ENCODE data around the gene TMC4. TPM values are rescaled to one million over a fixed set of nuclear protein-coding genes. Genes with fewer than 3 reads are reported as not detected.

Gene TMC4
- total RNA-seq, 2 donors from 2014 or later = 0.41 to 7.8 TPM

DNA sequence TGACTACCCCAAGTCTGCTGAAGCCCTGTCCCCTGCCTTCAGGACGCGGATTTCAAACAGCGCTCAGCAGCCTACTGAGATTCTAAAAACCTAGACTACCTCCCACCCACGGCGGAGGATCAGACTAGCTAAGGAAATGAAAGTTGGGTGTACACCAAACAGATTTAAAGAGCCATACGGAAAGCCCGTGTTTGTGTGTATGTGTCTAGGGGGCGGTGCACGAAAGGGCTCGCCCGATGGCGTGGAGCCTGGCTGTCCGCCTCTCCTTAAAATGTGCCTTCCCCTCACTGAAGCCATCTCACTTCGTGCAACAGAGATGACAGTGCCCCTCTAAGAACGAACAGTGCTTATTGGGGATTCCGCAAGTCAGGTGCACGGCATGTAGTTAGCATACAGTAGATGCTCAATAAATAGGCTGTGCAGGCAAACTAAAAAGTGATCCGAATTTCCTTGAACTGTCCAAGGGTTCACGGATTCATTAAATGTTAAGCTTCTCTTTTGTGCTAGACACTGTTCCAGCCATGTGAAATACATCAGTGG, 14.1 kb downstream of the TMC4 start:
- H3K4me1 ChIP-seq (ENCODE audit: control insufficient read depth in 1 of 2, low read depth in 2 of 2) = peaks cover 16 to 29% of the 10 kb centered on the region in 2 donors
- H3K36me3 ChIP-seq = peaks cover 31% of the 10 kb centered on the region
- ATAC-seq (ENCODE audit: insufficient number of reproducible peaks, low FRiP score, low read depth) (no peak), DNase-seq (ENCODE audit: low spot score) (no peak)
- H3K27me3 ChIP-seq (replicated peaks; ENCODE audit: insufficient read depth) = no peaks in the 10 kb centered on the region
- TF ChIP-seq CTCF (IDR thresholded peaks at IDR 0.05) = no peak
- H3K9me3 ChIP-seq = no peaks in the 10 kb centered on the region
- H3K4me3 ChIP-seq = peak overlapping the region; percentile 80
- H3K27ac ChIP-seq = peak overlapping the region; percentile 92 to 99

DNA sequence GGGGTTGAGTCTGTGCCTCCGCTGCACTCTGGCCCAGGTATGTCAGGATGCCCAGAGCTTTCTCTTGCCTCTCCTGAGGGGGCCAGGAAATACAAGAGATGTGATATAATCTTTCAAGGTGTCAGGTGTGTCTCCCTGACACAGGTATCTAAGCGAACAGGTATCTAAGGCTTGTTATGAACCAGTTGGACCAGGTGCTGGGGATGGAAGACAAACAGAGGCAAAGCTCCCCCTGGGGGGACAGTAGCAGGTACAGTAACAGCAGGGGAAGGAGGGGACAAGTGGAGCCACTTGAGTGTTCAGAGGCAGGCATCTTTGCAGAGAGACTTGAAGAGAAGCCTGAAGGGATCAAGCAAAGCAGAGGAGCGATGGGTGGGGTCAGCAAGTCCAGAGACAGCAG, 16.0 kb downstream of the TMC4 start:
- DNase-seq (ENCODE audit: low spot score) = no peak
- no peak for TF ChIP-seq CTCF (IDR thresholded peaks at IDR 0.05)
- H3K27me3 ChIP-seq (replicated peaks; ENCODE audit: insufficient read depth) = no peaks in the 10 kb centered on the region
- no peak overlapping the region for H3K4me3 ChIP-seq
- H3K9me3 ChIP-seq = no peaks in the 10 kb centered on the region
- peaks cover 16 to 28% of the 10 kb centered on the region in 2 donors for H3K4me1 ChIP-seq (ENCODE audit: control insufficient read depth in 1 of 2, low read depth in 2 of 2)
- no peak overlapping the region for H3K27ac ChIP-seq
- peaks cover 48% of the 10 kb centered on the region for H3K36me3 ChIP-seq
- no peak for ATAC-seq (ENCODE audit: insufficient number of reproducible peaks, low FRiP score, low read depth)

- Histone ChIP-seq H3K27me3 (replicated peaks; ENCODE audit: insufficient read depth) (no peaks in the 10 kb centered on the region), H3K9me3 (no peaks in the 10 kb centered on the region), H3K36me3 (peaks cover 51% of the 10 kb centered on the region), H3K4me1 (ENCODE audit: control insufficient read depth in 1 of 2, low read depth in 2 of 2) (peaks cover 16 to 23% of the 10 kb centered on the region in 2 donors), H3K27ac (no peak overlapping the region), H3K4me3 (no peak overlapping the region)
- no peak for DNase-seq (ENCODE audit: low spot score)
- TF ChIP-seq CTCF (IDR thresholded peaks at IDR 0.05) = no peak
- ATAC-seq (ENCODE audit: insufficient number of reproducible peaks, low FRiP score, low read depth) = no peak
These were observed 16.5 kb downstream of the TMC4 start for GRCh38 chr19:54156490-54156889.

DNA sequence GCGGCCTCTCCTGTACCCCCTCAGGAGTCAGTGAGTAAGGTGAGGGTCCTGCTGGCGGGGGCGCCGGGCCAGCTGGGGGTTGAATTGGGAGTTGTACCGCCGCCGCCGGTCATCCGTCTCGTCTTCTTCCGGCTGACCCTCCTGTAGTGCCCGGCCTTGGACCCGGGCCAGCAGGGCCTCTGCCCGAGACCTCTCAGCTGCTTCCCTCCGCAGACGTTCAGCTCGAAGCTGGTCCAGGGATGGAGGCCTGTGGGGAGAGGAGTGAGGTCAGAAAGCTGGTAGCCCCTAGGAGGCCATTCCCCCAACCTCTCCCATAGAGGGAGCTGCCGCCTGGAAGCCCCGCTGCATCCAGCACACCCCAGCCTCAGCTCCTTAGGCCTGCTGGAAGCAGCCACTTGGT, 17.3 kb downstream of the TMC4 start:
- TF ChIP-seq CTCF (IDR thresholded peaks at IDR 0.05) = no peak
- H3K27ac ChIP-seq = no peak overlapping the region
- H3K27me3 ChIP-seq (replicated peaks; ENCODE audit: insufficient read depth) = no peaks in the 10 kb centered on the region
- no peaks in the 10 kb centered on the region for H3K9me3 ChIP-seq
- peaks cover 59% of the 10 kb centered on the region for H3K36me3 ChIP-seq
- peaks cover 12 to 16% of the 10 kb centered on the region in 2 donors for H3K4me1 ChIP-seq (ENCODE audit: control insufficient read depth in 1 of 2, low read depth in 2 of 2)
- DNase-seq (ENCODE audit: low spot score) = no peak
- H3K4me3 ChIP-seq = no peak overlapping the region
- no peak for ATAC-seq (ENCODE audit: insufficient number of reproducible peaks, low FRiP score, low read depth)

DNA sequence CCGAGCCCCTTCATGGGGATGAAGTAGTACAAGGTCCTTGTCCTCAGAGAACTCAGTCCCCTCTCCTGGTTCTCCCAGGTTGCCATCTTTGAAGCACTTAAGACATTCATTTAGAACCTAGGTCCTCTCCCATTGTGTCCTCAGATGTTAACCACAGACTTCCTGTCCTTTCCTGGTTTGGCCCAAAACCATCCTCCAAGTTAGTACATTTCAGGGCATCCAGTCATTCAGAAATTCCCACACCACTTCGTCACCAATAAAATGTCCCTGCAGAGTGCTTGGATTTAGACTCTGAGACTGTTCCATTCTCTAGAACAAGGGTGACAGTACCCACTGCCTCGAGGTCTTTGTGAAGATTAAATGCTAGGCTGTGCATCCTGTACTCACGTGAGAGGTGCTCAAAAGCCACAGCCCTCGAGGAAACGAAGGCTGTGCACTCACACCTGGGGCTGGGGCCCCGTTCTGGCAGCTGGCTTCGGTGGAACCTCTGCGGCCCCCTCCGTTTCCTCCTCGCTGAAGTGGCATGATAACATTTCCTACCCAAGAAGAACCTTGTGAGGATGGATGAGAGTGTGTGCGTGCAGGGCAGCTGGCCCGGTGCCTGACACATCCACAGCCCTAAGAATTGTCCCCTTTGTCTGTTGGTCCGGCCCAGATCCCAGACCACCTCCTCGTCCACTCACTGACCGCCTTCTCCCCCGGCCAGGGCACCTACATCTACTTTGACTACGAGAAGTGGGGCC, 18.2 kb downstream of the TMC4 start:
- no peak for TF ChIP-seq CTCF (IDR thresholded peaks at IDR 0.05)
- peaks cover 6 to 11% of the 10 kb centered on the region in 2 donors for H3K4me1 ChIP-seq (ENCODE audit: control insufficient read depth in 1 of 2, low read depth in 2 of 2)
- no peak overlapping the region for H3K27ac ChIP-seq
- peaks cover 64% of the 10 kb centered on the region for H3K36me3 ChIP-seq
- ATAC-seq (ENCODE audit: insufficient number of reproducible peaks, low FRiP score, low read depth) = no peak
- no peak overlapping the region for H3K4me3 ChIP-seq
- no peak for DNase-seq (ENCODE audit: low spot score)
- no peaks in the 10 kb centered on the region for H3K9me3 ChIP-seq
- H3K27me3 ChIP-seq (replicated peaks; ENCODE audit: insufficient read depth) = no peaks in the 10 kb centered on the region

Data from thoracic aorta (tissue), 2 donors.